SU-DHL-6 (cell line): ENCODE measurements around the gene SULT2B1.

Experiments
- H2AFZ ChIP-seq: fragments of 200-600 bp; sonication (generic); 2 replicates; pipeline ENCODE4 v1.6.1; 2014; ENCODE audit warnings: low read depth, mild to moderate bottlenecking, moderate library complexity, mixed read lengths, antibody characterized with exemption, low read length; ENCODE audit not compliant: severe bottlenecking
- H3F3A ChIP-seq: fragments of 200-600 bp; shearing (Covaris generic); 2 replicates; pipeline ENCODE4 v1.6.0; 2016; ENCODE audit warnings: antibody characterized with exemption, mild to moderate bottlenecking; ENCODE audit not compliant: insufficient read depth
- H3K27ac ChIP-seq: fragments of 200-600 bp; sonication (generic); 2 replicates; pipeline ENCODE4 v1.5.1; 2016; ENCODE audit warnings: low read depth, mild to moderate bottlenecking, low read length, moderate library complexity, mixed read lengths
- H3K27me3 ChIP-seq: fragments of 200-600 bp; sonication (generic), shearing (Covaris generic); 2 replicates; pipeline ENCODE4 v1.6.0; 2014; ENCODE audit warnings: mild to moderate bottlenecking, low read length
- H3K36me3 ChIP-seq: fragments of 200-600 bp; sonication (generic); 2 replicates; pipeline ENCODE4 v1.6.1; 2014; ENCODE audit warnings: mild to moderate bottlenecking, low read length, mixed read lengths
- H3K4me2 ChIP-seq: fragments of 300-600, 200-600 bp; shearing (Covaris generic), sonication (generic); 2 replicates; pipeline ENCODE4 v1.6.0; 2014; ENCODE audit warnings: low read length, low read depth, mild to moderate bottlenecking; ENCODE audit not compliant: poor library complexity, severe bottlenecking
- H3K4me3 ChIP-seq: fragments of 200-600 bp; sonication (generic); 2 replicates; pipeline ENCODE4 v1.5.1; 2014; ENCODE audit warnings: antibody characterized with exemption, low read length, mild to moderate bottlenecking, mixed read lengths; ENCODE audit not compliant: insufficient read depth, poor library complexity, severe bottlenecking
- H3K79me2 ChIP-seq: fragments of 200-600 bp; sonication (generic); 2 replicates; pipeline ENCODE4 v1.6.1; 2014; ENCODE audit warnings: mild to moderate bottlenecking, low read length, moderate library complexity; ENCODE audit not compliant: insufficient read depth
- H3K9ac ChIP-seq: fragments of 200-600 bp; sonication (generic); 2 replicates; pipeline ENCODE4 v1.7.0; 2014; ENCODE audit warnings: mild to moderate bottlenecking, low read length
- H3K9me2 ChIP-seq: fragments of 200-600 bp; sonication (generic); replicated peaks from 2 replicates; pipeline ENCODE4 v1.6.1; 2014; ENCODE audit warnings: low read length; ENCODE audit not compliant: insufficient read depth
- H3K9me3 ChIP-seq: fragments of 200-600 bp; sonication (generic); 2 replicates; pipeline ENCODE4 v1.6.1; 2014; ENCODE audit warnings: low read length, mixed read lengths; ENCODE audit not compliant: insufficient read depth
- H4K20me1 ChIP-seq: fragments of 200-600 bp; sonication (generic); 2 replicates; pipeline ENCODE4 v1.6.1; 2014; ENCODE audit warnings: low read depth, mild to moderate bottlenecking, antibody characterized with exemption, low read length, moderate library complexity, mixed read lengths
- CTCF ChIP-seq: fragments of 200-600 bp; sonication (generic); IDR thresholded peaks from one replicate; pipeline ENCODE4 v1.5.1; 2017; ENCODE audit warnings: antibody characterized with exemption, mild to moderate bottlenecking, low read length, moderate library complexity; ENCODE audit not compliant: insufficient read depth, poor library complexity, severe bottlenecking
- EZH2phosphoT487 ChIP-seq: fragments of 200-600 bp; sonication (generic), shearing (Covaris generic); conservative IDR thresholded peaks from 2 replicates; pipeline ENCODE4 v1.6.1; 2018; ENCODE audit warnings: mild to moderate bottlenecking, antibody characterized with exemption, low read length, moderate library complexity, mixed read lengths

Gene SULT2B1

GRCh38 chr19:48607359-48607755 is 55.4 kb downstream of the SULT2B1 start:
- Histone ChIP-seq H3K27ac (no peak overlapping the region), H2AFZ (no peak overlapping the region), H3K27me3 (no peaks in the 10 kb centered on the region), H3K4me3 (no peak overlapping the region), H3K9me2 (no peaks in the 10 kb centered on the region), H3K9ac (no peak overlapping the region), H3K9me3 (no peaks in the 10 kb centered on the region), H3K4me2 (no peak overlapping the region), H3K79me2 (no peaks in the 10 kb centered on the region), H3F3A (no peaks in the 10 kb centered on the region), H4K20me1 (no peaks in the 10 kb centered on the region), H3K36me3 (no peaks in the 10 kb centered on the region)
- TF ChIP-seq EZH2phosphoT487, result no peak
- no peak for TF ChIP-seq CTCF

GRCh38 chr19:48608798-48609263 is 56.9 kb downstream of the SULT2B1 start:
- H3K36me3 ChIP-seq, result no peaks in the 10 kb centered on the region
- H3K4me3 ChIP-seq, result no peak overlapping the region
- peak overlapping the region; percentile 16; the same call in 1 of the 2 replicates for H3K9ac ChIP-seq

GRCh38 chr19:48609571-48610108 is 57.7 kb downstream of the SULT2B1 start:
- Histone ChIP-seq H3K36me3 (no peaks in the 10 kb centered on the region), H3K9me3 (no peaks in the 10 kb centered on the region), H3K27ac (no peak overlapping the region), H3K79me2 (no peaks in the 10 kb centered on the region), H2AFZ (no peak overlapping the region), H3K4me2 (no peak overlapping the region), H3F3A (peaks cover 5% of the 10 kb centered on the region; the same call in 1 of the 2 replicates), H3K4me3 (no peak overlapping the region), H3K27me3 (no peaks in the 10 kb centered on the region), H3K9ac (no peak overlapping the region), H4K20me1 (no peaks in the 10 kb centered on the region), H3K9me2 (no peaks in the 10 kb centered on the region)
- TF ChIP-seq EZH2phosphoT487 (no peak), CTCF (no peak)

More at GRCh38 chr19:48608798-48609263, 56.9 kb downstream of the SULT2B1 start:
- H3K79me2 ChIP-seq, result no peaks in the 10 kb centered on the region
- no peak for TF ChIP-seq EZH2phosphoT487
- peak; percentile 85 for TF ChIP-seq CTCF
- H2AFZ ChIP-seq, result peak overlapping the region; percentile 32
- H3K9me3 ChIP-seq, result no peaks in the 10 kb centered on the region
- H3F3A ChIP-seq, result no peaks in the 10 kb centered on the region
- peak overlapping the region; percentile 38 for H3K4me2 ChIP-seq
- H3K27ac ChIP-seq, result no peak overlapping the region
- no peaks in the 10 kb centered on the region for H3K9me2 ChIP-seq
- H4K20me1 ChIP-seq, result no peaks in the 10 kb centered on the region
- no peaks in the 10 kb centered on the region for H3K27me3 ChIP-seq
